GM12892 (cell line): ENCODE data around the gene FOSL2.

Experiments
- POLR2A ChIP-seq: IDR thresholded peaks from 2 replicates; pipeline ENCODE4 v1.6.1; 2011; ENCODE audit warnings: low read depth, low read length, control low read depth
- POLR2AphosphoS5 ChIP-seq: IDR thresholded peaks from 2 replicates; pipeline ENCODE4 v1.6.1; 2011; ENCODE audit warnings: low read depth, low read length, control low read depth
- TAF1 ChIP-seq: IDR thresholded peaks from 2 replicates; pipeline ENCODE4 v1.6.1; 2011; ENCODE audit warnings: low read depth, mild to moderate bottlenecking, control low read depth, low read length, borderline replicate concordance

DNA sequence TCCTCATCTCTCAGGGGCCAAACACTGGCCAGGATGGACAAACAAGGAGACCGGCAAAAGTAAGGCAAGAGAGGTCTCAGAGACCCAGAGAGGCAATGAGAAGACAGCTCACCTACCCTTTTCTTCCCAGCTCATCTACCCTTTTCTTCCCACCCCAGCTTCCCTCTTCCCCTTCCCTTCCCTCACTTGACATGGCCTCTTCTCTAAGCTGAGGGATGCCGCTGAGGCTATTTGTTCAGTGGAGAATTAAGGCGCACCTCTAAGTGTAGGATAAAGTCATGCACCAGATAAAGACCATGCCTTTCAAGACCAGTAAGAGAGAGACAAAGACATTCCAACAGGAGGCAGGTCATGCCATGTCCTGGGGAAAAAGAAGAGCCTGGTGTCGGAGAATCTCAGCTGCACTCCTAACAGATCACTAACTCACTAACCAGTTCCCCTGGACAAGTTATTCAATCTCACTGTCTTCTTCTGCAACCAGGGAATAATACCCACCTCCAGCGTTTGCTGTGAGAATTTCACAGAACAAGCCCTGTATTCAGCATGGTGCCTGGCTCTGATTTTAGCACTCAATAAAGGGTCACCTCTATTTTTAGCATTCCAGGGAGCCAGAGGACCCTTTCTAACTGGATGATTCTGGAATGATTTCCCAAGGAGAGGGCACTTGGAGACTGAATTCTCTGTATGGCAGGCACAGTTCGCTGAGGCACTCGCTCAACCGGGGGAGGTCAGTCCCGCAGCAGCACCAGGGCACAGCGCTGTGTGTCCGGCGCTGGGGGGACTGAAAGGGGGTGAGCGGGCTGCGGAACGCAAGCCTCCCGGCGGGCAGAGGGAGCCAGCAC, 3.0 kb upstream of the FOSL2 start:
- no peak for TF ChIP-seq TAF1
- no peak for TF ChIP-seq POLR2A
- TF ChIP-seq POLR2AphosphoS5 = no peak
